Loucy (cell line): ENCODE measurements around the gene ADIPOR1.

Experiments used
- CTCF ChIP-seq: fragments of 200-600 bp; sonication (generic); conservative IDR thresholded peaks from 2 replicates; pipeline ENCODE4 v1.5.1; 2014; ENCODE audit warnings: mild to moderate bottlenecking, antibody characterized with exemption, low read length
- EZH2phosphoT487 ChIP-seq: fragments of 200-600 bp; IDR thresholded peaks from 2 replicates; pipeline ENCODE4 v1.6.1; 2018; ENCODE audit warnings: antibody characterized with exemption, mild to moderate bottlenecking, moderate library complexity, borderline replicate concordance

- TF ChIP-seq CTCF (no peak), EZH2phosphoT487 (no peak)
Observed at GRCh38 chr1:202951437-202951836, 6.7 kb downstream of the ADIPOR1 start.
